Stimulated activated CD8-positive, alpha-beta memory T cell treated with anti-CD3 and anti-CD28 coated beads, Interleukin-7, amount 100 ng/mL, for 1 hour (primary cell): Measurements from ENCODE around the gene VENTX.

Source experiments
- DNase-seq, 2 donors: peaks; one replicate each; pipeline ENCODE4 v3.0.0-alpha.2; 2020; ENCODE audit warnings: low read depth in 2 of 2

The VENTX gene, protein sequence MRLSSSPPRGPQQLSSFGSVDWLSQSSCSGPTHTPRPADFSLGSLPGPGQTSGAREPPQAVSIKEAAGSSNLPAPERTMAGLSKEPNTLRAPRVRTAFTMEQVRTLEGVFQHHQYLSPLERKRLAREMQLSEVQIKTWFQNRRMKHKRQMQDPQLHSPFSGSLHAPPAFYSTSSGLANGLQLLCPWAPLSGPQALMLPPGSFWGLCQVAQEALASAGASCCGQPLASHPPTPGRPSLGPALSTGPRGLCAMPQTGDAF

DNA sequence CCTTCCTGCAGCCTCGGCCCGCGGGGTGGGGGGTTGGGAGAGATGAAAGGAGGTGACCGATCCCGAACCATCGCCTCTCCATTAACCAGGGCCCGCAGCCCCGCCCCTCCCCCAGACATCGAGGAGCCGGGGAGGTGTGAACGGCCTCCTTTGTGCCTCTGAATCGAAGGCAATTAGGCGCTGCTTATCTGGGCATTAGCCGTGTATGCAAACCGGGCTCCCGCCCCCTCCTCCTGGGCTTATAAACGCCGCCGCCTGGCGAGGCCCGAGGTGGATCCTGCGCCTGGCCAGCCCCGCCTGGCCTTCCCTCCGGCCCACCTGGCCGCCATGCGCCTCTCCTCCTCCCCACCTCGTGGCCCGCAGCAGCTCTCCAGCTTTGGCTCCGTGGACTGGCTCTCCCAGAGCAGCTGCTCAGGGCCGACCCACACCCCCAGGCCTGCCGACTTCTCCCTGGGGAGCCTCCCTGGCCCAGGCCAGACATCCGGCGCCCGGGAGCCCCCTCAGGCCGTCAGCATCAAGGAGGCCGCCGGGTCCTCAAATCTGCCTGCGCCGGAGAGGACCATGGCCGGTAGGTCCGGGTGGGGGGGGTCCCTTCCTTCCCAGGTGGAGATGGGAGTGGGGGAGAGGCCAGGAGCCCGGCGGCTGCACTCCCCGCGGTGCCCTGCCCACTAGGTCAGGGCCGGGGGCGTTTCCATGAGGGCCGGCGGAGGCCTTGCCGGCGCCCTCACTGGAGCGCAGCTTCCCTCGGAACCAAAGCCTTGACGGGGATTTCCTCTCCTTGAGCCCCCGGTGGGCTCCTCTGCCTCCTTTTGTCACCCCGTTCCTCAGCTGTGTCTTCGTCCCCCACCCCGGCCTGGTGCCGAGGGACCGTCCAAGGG is at the start of gene VENTX:
Gene VENTX, plus strand, starts transcription at position 268 of the 878 bp plus-strand sequence. Its CDS starts 60 bp downstream, at position 328.
- no peak for DNase-seq

DNA sequence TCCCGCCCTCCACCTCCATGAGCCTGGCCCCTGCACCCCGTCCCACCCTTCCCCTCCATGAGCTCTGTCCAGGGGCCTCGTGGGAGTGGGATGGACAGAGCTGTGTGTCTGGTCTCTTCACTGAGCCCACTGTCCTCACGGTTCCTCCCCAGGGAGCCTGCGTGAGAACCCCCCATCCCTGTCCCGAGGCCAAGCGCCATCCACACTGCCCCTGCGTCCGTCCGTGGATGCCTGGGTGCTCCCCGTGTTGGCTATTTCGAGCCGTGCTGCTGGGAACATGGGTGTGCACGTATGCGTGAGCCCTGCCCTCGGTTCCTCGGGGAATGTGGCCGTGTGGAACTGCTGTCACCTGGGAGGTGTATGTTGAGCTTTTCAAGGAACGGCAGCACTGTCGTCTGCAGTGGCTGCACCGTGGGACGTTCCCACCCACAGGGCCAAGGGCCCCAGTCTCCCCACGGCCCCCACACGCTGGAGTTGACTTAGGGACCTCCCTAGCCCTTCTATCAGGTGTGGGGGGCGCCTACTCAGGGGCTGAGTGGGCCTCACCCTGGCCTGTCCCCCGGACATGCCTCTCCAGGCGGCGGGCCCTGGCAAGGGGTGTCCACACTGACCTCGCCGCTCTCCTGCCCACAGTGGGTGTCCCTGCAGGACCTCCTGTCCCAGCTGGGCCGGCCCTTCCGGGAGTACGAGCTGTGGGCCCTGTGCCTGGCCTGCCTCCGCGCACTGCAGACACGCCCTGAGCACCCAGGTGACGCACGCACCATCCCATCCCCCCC is 49.6 kb upstream of the VENTX start:
- DNase-seq, result no peak

DNA sequence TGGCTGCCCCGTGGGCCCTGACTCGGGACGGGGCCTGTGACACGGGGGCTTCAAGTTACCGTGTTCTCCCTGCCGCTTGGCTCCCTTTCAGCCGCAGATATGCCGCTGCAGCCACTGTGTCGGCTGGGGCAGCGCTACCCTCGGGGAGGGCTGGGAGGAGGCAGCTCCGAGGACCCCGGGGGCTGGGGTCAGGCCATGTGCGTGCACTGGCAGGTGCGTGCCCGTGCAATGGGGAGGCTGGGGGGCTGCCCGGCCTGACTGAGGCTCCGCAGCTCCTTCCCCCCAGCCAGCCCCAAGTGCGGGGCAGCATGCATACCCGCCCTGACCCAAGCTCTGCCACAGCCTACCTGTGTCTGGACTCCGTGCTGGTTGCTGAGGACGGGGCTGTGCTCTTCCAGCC is 48.4 kb upstream of the VENTX start:
- DNase-seq, result no peak

DNA sequence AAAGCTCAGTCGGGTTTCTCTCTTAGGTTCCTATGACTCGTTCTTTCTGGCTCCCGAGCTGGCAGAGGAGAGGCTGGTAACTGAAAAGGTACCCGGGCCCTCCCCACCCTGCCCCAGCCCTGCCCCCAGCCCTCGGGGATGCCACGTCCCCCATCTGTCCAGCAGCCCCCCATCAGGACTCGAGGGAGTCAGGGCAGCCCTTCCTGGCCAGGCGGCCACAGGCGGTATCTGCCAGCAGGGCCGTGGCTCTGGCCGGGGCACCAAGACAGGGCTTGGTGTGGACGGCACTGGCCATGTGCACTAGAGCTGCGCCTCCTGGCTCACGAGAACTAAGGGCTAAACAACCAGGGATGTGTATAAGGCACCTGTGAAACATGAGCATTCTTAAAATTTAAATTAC is 47.9 kb upstream of the VENTX start:
- DNase-seq, result no peak

DNA sequence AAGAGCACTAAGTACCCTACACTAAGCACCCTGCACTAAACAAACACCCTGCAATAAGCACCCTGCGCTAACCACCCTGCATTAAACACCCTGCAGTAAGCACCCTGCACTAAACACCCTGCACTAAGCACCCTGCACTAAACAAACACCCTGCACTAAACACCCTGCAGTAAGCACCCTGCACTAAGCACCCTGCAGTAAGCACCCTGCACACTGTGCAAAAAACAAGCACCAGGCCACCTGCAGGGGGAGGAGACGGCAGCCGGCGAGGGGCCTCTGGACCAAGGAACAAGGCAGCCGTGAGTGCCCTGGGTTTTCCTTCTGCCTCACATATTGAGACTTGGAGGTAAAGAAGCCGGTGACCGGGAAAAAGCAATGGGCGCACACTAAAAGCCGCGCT is 47.4 kb upstream of the VENTX start:
- DNase-seq, result no peak

DNA sequence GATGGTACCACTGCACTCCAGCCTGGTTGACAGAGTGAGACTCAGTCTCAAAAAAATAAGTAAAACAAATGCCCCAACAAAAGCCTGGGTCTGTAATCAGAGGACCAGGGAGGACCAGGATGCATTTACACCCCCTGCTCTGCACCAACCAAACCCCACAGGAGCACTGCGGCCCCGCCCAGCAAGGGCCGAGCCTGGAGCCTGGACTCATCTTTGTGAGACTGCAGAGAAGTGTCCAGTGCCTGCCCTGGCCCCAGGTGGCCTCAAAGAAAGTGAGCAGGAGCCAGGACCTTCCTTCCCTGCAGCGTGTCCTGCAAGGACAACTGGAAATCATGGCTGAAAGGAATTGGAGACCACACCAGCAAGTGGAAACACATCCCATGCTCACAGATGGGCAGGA is 46.0 kb upstream of the VENTX start:
- no peak for DNase-seq

DNA sequence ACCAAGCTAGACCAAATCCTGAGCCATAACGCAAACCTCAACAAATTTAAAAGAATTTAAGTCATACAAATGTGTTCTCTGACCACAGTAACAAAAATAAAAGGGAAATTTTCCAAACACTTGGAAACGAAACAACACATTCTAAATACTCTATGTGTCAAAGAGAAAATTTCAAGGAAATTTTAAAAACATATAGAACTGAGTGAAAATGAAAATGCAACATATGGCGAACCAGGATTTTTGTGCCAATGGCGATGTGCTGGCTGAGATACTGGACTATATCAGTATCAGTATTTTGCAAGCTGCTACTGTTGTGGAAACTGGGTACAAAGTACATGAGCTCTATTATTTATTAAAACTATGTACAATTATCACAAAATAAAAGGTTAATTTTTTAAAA is 43.5 kb upstream of the VENTX start:
- no peak for DNase-seq

DNA sequence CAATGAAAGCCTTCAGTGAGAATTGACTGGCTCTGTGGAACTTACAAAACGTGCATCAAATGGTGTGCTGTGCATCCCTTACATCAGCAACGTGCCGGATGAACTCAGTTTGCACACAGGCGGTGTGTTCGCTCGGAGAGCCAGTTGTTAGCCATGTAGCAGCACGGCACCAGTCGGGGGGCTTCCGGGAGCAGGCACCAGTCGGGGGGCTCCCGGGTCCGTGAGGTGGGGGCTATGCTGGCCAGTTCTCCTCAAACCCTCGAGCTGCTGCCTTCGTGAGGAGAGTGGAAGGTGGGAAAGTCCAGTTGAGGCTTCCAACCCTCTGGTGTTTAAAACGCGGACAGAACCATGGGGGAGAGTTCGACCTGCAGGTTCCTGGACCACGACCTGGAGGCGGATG is 42.6 kb upstream of the VENTX start:
- no peak for DNase-seq

DNA sequence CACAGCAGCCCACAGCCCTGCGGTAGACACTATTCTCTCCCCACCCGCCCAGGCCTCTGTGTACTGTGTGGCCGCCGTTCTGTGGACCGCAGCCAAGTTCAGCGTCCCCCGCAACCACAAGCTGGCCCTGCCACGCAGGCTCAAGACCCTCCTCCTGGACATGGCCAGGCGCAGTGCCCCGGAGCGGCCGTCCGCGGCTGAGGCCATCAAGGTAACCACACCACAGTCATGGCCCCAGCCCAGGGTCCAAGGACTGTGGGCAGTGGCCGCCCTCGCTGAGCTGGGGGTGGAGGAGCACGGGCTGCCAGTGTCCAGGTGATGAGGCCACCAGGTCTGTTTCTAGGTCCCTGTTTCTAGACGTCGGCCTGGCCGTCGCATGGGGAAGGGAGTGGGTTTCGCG is 42.0 kb upstream of the VENTX start:
- DNase-seq, result no peak

DNA sequence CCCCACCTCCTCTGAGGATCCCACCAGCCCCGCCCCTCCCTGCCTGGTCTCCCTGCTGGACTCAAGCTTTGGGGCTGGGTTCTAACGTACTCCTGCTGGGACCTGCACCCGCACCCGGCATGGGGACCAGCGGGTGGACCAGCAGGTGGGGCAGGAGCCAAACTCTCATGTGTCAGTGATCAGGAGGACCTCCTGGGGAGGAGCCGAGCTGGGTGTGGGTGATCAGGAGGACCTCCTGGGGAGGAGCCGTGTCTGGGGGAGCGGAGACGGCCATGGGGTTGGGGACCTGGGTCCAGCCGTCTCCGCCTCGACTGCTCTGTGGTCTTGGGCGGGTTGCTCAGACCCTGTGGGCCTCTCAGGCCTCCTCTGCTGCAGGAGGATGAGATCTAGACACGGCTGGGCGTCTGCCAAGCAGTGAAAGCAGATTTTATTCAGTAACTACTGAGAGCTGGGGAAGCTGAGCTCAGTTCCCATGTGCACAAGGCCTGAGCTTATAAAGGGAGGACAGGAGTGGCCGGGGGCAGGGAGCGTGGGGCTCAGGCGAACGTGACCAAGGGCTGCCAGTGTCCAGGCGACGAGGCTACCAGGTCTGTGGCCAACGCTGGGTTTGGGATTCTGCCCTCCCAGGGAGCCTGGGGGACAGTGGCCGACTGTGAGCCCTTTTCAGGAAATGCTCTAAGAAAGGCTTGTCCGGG is 41.3 kb upstream of the VENTX start:
- DNase-seq, result no peak

DNA sequence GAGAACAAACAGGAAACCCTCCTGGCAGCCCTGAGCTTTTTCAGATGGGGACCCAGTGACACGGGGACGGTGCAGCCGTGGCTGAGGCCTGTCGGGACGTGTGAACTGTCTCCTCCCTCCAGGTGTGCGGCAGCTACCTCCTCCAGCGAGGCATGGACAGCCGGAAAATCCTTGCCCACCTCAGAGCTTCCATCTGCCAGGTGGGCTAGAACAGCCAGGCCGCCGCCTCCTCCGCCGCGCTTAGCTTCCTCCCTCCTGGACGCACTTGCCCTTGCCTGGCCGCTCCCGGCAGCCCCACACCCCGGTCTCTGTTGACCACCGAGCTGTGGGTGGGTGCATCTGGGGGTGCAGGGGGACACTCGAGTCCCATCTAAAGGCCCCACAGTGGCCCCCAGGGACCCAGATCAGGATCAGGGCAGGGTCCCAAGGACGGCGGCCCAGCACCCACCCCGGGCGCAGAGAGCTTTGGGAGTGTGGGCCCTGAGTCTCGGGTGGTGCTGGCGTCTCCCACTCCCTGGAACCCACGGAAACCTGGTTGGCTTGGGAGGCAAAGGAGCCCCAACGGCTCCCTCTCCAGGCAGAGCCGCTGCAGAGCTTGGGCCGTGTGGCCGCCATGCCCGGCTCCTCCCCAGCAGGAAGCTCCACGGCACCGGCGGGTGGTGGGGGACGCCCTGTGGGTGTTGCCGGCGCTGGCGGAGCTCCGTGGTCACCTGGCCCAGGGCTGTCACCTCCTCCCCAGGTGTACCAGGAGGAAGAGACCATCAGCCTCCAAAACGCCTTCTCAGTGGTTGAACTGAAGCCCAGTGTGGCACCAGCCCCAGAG is 40.5 kb upstream of the VENTX start:
- DNase-seq, result no peak

DNA sequence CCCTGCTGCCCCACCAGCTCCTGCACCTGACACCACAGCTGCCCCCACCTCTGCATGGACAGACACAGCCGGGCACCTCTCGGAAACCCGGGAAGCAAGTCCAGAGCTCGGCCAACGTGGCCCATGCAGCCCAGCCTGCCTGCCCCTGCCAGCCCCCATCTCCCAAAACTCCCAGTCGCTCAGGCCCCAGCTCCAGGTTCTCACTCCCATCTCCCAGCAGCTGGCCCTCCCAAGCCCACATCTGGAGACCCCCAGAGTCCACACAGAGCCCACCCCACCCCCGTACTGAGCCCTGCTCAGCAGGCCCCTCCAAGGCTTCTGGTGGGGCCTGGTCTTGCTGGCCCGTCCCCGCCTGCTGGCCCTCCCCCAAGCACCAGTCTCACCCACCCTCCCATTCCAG is 39.9 kb upstream of the VENTX start:
- DNase-seq, result no peak

DNA sequence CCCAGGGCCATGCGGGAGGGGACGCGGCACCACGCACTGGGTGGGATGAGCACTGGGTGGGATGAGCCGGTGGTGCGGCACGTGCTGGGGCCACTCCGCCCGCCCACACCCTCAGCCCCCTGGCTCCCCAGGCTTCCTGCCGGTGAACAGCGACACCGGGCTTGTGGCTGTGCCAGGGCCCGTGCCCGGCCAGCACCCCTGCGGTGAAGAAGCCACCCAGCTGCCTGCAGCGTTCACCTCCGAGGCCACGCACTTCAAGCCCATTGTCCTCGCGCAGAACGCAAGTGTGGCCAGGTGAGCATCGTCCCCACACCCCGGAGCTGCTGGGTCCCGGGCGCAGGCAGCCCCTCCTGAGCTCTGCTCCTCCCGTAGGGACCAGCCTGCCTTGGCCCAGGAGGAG is 39.4 kb upstream of the VENTX start:
- DNase-seq, result no peak

DNA sequence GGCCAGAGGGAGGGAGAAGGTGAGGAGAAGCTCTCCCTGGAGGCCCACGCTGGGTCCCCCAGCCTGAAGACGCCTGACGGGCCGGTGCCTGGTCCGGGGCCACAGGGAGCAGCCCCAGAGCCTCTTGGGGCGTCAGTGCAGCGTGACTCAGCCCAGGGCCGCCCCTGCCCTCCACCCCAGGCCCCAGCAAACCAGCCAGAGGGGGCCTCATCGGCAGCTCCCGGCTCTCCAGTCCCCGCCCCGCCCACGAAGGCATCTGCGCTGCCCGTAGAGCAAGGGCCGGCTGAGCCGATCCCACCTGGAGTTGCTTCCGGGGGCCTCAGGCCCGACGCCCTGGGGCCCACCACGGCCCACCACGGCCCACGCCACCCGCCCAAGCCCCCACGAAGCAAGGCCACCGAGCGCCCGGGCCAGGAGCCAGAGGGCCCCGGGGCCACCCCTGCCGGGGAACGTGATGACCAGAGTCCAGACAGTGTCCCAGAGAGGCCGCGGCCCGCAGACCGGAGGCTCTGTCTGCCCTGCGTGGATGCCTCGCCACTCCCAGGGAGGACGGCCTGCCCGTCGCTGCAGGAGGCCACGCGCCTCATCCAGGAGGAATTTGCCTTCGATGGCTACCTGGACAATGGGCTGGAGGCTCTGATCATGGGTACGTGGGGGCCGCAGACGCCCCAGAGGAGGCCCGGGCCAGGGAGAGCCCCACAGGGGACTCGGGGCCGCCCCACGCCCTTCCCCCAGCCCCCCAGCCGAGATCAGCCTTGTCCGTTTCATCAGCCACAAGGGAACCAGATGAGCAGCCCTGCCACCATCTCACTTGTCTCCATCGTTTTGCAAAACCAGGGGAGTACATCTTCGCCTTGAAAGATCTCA is 38.8 kb upstream of the VENTX start:
- DNase-seq, result no peak

DNA sequence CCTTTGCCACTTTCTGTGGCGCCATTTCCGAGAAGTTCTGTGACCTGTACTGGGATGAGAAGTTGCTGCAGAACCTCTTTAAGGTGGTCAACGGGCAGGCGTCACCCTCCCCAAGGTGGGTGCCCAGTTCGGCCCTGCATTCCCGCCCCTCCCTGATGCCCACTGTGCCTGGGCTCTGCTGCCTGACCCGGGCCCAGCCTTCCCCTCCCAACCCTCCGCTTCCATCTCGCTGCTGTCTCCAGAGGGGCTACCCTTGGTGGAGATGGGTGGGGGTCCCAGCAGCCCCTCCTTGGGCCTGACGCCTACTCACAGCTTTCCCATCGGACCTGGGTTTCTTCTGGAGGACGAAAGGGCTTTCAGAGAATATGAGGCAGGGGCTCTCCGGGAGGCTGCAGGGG is 38.2 kb upstream of the VENTX start:
- no peak for DNase-seq

DNA sequence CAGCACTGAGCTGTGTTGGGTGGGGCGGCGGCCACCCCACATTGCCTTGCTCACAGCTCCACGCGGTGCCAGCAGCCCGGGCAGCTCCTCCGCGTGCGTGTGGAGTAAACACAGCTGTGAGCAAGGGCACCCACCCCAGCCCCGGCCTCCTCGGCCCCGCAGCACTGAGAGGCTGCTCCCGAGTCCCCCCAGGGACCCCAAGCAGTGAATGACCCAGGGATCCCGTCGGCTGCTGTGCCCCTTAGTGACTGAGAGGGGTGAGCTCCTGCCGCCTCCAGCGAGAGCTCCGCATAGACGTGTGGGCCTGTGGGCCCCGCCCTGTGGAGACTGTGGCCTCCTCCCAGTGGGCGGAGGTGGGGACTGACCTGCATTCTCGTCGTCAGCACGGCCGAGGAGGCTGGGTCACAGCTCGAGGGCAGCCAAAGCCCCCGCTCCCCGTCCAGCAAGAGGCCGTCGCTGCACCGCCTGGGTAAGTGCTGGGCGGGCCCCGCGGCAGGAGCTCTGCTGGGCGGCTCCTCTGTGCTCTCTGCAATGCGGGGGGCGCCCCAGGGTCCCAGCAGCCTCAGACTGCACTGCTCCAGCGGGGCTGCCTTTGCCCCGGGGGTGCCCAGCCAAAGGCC is 37.6 kb upstream of the VENTX start:
- DNase-seq, result no peak

DNA sequence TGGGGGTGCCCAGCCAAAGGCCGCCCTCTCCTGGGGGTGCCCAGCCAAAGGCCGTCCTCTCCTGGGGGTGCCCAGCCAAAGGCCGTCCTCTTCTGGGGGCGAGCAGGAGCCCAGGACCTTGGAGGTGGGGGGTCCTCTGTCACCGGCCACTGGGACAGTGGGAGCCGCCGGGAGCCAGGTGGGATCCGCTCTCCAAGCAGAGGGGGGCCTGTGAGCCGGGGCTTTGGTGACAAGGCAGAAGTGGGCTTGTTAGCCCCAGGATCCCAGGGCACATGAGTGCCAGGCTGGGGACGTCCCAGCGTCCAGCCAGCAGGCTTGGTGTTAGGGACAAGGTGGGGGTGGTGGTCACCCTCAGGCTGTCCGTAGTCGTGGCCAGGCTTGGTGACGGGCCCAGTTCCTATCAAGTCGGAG is 37.0 kb upstream of the VENTX start:
- DNase-seq, result no peak

DNA sequence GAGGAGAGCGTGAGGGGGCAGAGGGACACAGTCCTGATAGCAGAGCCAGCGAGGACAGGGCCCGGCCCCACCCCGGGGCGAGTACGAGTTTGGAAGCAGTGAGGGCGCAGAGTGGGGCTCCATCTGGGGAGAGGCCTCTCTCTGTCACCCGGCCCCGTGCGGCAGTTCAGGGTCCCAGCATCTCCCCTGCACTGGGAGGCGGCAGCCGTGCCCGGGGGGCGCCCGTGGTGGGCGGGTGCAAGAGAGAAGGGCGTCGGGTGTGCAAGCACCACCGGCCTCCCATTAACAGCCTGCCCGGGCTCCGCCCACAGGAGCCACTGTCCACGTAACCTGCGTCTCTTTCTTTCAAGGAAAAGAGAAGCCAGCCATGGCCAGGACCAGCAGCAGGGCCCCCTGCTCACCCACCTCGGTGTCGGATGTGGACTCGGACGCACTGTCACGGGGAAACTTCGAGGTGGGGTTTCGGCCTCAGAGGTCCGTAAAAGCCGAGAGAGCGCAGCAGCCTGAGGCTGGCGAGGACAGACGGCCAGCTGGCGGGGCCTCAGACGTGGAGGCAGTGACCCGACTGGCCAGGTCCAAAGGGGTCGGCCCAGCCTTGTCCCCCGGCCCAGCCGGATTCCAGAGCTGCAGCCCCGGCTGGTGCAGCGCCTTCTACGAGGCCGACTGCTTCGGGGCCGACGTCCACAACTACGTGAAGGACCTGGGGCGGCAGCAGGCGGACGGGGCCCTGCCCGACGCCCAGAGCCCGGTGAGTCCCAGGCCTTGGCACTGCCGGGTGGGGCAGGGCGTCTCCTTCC is 36.3 kb upstream of the VENTX start:
- DNase-seq, result no peak
